K562 (cell line): ENCODE results near the gene QRICH1. TPM values are rescaled to one million over a fixed set of nuclear protein-coding genes. Genes with fewer than 3 reads are reported as not detected.
A peak's percentile ranks its signal among the peaks of the same experiment; 100 is the strongest.

Source experiments
- ATAC-seq: fragments of 200-7000 bp; cut with Tn5 transposase; 3 replicates; pipeline ENCODE4 v1.9.1; 2020; ENCODE audit warnings: moderate library complexity
- BruUV-seq: library from RNA; stranded (reverse); fragments of 400-500 nt; replicated peaks from 2 replicates; lab custom pipeline; 2021; lab: Mats Ljungman, UMichigan
- CTCF ChIA-PET: fragments of 300-600 bp; formaldehyde crosslinking; extraction: SDS; loops from one replicate; lab custom pipeline; 2021; ENCODE audit warnings: low intra/inter-chr PET ratio; lab: Yijun Ruan, JAX
- POLR2A ChIA-PET: fragments of 300-600, 350-650 bp; sonication (Branson Sonifier 250); formaldehyde crosslinking; extraction: SDS; loops from one replicate; lab custom pipeline; 2021; ENCODE audit warnings: antibody characterized with exemption, inconsistent platforms; lab: Yijun Ruan, JAX
- DNase-seq, 4 experiments: peaks; one replicate each; pipeline versions ENCODE4 v3.0.0 to v3.0.0-alpha.2; 2011 to 2018; ENCODE audit warnings: low spot score in 3 of 4, mixed read lengths in 3 of 4; ENCODE audit errors: extremely low read depth in 1 of 4
- FAIRE-seq: peaks from 2 replicates; lab custom pipeline; 2011; peaks lifted over from hg19 to GRCh38; lab: Jason Lieb, UNC
- H2AFZ ChIP-seq: 2 replicates; pipeline ENCODE4 v1.6.0; 2011; ENCODE audit warnings: low read depth, low read length, control low read depth, inconsistent platforms
- H3K27ac ChIP-seq: fragments of 200-600 bp; 3 replicates; pipeline ENCODE4 v1.8.0; 2011; ENCODE audit warnings: low read depth, mild to moderate bottlenecking, control low read depth, inconsistent platforms, low read length, moderate library complexity, mixed read lengths; ENCODE audit errors: extremely low read depth
- H3K27me3 ChIP-seq, 2 experiments: fragments of 300-600 bp in 1 of 2; 2 replicates in 1 of 2; 3 replicates in 1 of 2; pipeline versions ENCODE4 v1.6.0 to v1.8.0; 2011; ENCODE audit warnings: inconsistent platforms in 2 of 2, low read length in 2 of 2, mild to moderate bottlenecking in 1 of 2, mixed read lengths in 1 of 2, moderate library complexity in 1 of 2; ENCODE audit not compliant: control insufficient read depth in 2 of 2, insufficient read depth in 2 of 2
- H3K36me3 ChIP-seq: fragments of 300-600 bp; 3 replicates; pipeline ENCODE4 v1.8.0; 2011; ENCODE audit warnings: mild to moderate bottlenecking, low read length, inconsistent platforms; ENCODE audit not compliant: control insufficient read depth, insufficient read depth
- H3K4me1 ChIP-seq, 2 experiments: fragments of 200-600 bp in 1 of 2; replicated peaks in 1 of 2; 2 replicates in 1 of 2; 3 replicates in 1 of 2; pipeline versions ENCODE4 v1.5.1 to v1.8.0; 2011; ENCODE audit warnings: inconsistent platforms in 2 of 2, low read length in 2 of 2, mild to moderate bottlenecking in 1 of 2, mixed read lengths in 1 of 2, moderate library complexity in 1 of 2; ENCODE audit not compliant: control insufficient read depth in 2 of 2, insufficient read depth in 2 of 2
- H3K4me2 ChIP-seq: 2 replicates; pipeline ENCODE4 v1.6.1; 2011; ENCODE audit warnings: low read length, control low read depth, inconsistent platforms, mixed read lengths; ENCODE audit not compliant: insufficient read depth
- H3K4me3 ChIP-seq: fragments of 200-600 bp; sonication (generic), shearing (Covaris generic); 2 replicates; pipeline ENCODE4 v1.5.1; 2016; ENCODE audit warnings: control low read depth, inconsistent platforms
- H3K79me2 ChIP-seq: fragments of 200-600 bp; 3 replicates; pipeline ENCODE4 v1.8.0; 2011; ENCODE audit warnings: low read length, inconsistent platforms; ENCODE audit not compliant: control insufficient read depth, insufficient read depth
- H3K9ac ChIP-seq, 2 experiments: 2 replicates each; pipeline versions ENCODE4 v1.6.0 to v1.6.1; 2011; ENCODE audit warnings: low read depth in 2 of 2, low read length in 2 of 2, control low read depth in 1 of 2, inconsistent platforms in 1 of 2, mild to moderate bottlenecking in 1 of 2, mixed read lengths in 1 of 2; ENCODE audit not compliant: insufficient read depth in 1 of 2
- H3K9me1 ChIP-seq: one replicate; pipeline ENCODE4 v1.6.0; 2011; ENCODE audit warnings: inconsistent platforms, mild to moderate bottlenecking, low read length, moderate library complexity; ENCODE audit not compliant: control insufficient read depth, insufficient read depth
- H3K9me3 ChIP-seq: replicated peaks from 2 replicates; pipeline ENCODE4 v1.5.1; 2011; ENCODE audit warnings: low read depth, low read length, inconsistent platforms; ENCODE audit not compliant: control insufficient read depth, insufficient read depth
- H4K20me1 ChIP-seq: replicated peaks from 2 replicates; pipeline ENCODE4 v1.6.1; 2011; ENCODE audit warnings: low read length, inconsistent platforms, mixed read lengths; ENCODE audit not compliant: control insufficient read depth, insufficient read depth
- CREM ChIP-seq: IDR thresholded peaks from 2 replicates; pipeline ENCODE4 v1.6.1; 2014; ENCODE audit warnings: antibody characterized with exemption, low read depth
- TSC22D4 ChIP-seq: fragments of 450-650 bp; IDR thresholded peaks from 2 replicates; pipeline ENCODE4 v1.6.1; 2016; ENCODE audit warnings: missing genetic modification characterization, missing biosample characterization, control low read depth
- ZNF780A ChIP-seq: fragments of 250-450 bp; sonication (Bioruptor Pico); IDR thresholded peaks from 2 replicates; pipeline ENCODE4 v1.5.0; 2021; ENCODE audit warnings: mild to moderate bottlenecking
- WGBS: fragments of 100-300 bp; shearing (Covaris generic); methylation state at CpG from one replicate; pipeline ENCODE4 v1.1.6; 2016; ENCODE audit warnings: low coverage, mixed read lengths; ENCODE audit not compliant: insufficient coverage; ENCODE audit errors: missing lambda C conversion rate; 5-methylcytosine and 5-hydroxymethylcytosine counted together
- in situ Hi-C: fragments of 300-500 bp; cut with MboI; formaldehyde crosslinking; loops from 4 replicates; pipeline ENCODE4 v1.15.0; 2018; ENCODE audit warnings: inconsistent platforms, mixed read lengths
- intact Hi-C: fragments of 100-400 bp; cut with micrococcal nuclease; formaldehyde crosslinking; loops from 2 replicates; pipeline ENCODE4 v1.14.2; 2022
- polyA plus RNA-seq, 8 experiments: library from polyadenylated mRNA; depleted of rRNA in 4 of 8; stranded (reverse) in 5 of 8; unstranded in 3 of 8; fragments of >200 nt; fragmentation: Nextera tagmentation in 2 of 8; fragmentation: Illumina TruSeq in 1 of 8; extraction: Ambion mirVana in 2 of 8; extraction: Trizol in 1 of 8; gene quantifications; 2 replicates each; pipeline versions ENCODE4 v1.2.1 to v1.2.3, GENCODE V29; 2011 to 2014; ENCODE audit warnings: inconsistent platforms in 1 of 8, missing spikeins in 1 of 8
- total RNA-seq, 7 experiments: library from RNA; depleted of rRNA in 6 of 7; stranded (reverse); fragments of >200 nt in 6 of 7; fragmentation: Illumina TruSeq in 2 of 7; extraction: Trizol in 2 of 7; gene quantifications; 2 replicates each; pipeline versions ENCODE4 v1.2.1 to v1.2.3, GENCODE V29; 2011 to 2021; ENCODE audit warnings: low replicate concordance in 1 of 7
- TF ChIP-seq, protein P1 (sequence below): fragments of 200-600 bp; sonication (generic); IDR thresholded peaks from one replicate; pipeline ENCODE4 v1.6.1; 2012; ENCODE audit warnings: mild to moderate bottlenecking, low read depth, low read length, inconsistent platforms
- TF ChIP-seq, protein P2 (sequence below), 3 experiments: fragments of 200-800 bp in 1 of 3; sonication (Bioruptor generic) in 1 of 3; sonication (generic) in 1 of 3; formaldehyde crosslinking in 1 of 3; IDR thresholded peaks; 2 replicates each; pipeline versions ENCODE4 v1.6.1 to v1.8.0; 2016 to 2022; ENCODE audit warnings: mild to moderate bottlenecking in 2 of 3, missing compliant biosample characterization in 2 of 3, missing genetic modification characterization in 2 of 3, missing genetic modification reagents in 1 of 3

Gene QRICH1
- total and polyA plus RNA-seq, 9 of the 15 experiments (the other 6 are each of a cell fraction or from before 2014, with no cell fraction given): 20.1 to 99.2 (median 56.7) TPM

DNA sequence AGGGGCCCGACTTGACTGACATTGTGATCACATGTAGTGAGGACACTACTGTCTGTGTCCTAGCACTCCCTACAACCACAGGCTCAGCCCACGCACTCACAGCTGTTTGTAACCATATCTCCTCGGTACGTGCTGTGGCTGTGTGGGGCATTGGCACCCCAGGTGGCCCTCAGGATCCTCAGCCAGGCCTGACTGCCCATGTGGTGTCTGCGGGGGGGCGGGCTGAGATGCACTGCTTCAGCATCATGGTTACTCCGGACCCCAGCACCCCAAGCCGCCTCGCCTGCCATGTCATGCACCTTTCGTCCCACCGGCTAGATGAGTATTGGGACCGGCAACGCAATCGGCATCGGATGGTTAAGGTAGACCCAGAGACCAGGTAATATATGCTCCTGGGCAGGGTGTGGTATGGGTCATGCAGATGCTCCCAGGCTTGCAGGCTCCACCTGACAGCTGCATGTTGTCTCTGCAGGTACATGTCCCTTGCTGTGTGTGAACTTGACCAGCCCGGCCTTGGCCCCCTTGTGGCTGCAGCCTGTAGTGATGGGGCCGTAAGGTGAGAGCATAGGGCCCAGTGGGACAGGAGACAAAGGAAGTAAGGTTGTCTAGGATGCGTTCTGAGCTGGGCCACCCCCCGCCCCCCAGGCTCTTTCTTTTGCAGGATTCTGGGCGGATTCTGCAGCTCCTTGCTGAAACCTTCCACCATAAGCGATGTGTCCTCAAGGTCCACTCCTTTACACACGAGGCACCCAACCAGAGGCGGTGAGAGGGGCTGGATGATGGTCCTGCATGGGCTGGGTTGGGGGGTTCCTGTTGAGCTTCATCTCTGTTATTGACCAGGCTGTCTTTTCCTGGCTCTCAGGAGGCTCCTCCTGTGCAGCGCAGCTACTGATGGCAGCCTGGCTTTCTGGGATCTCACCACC is 79.9 kb downstream of the QRICH1 start:
- WGBS: 85% methylated on average over 19 of the region's 24 CpGs
- peak in 3 of 4 experiments; percentile 20 to 68 (median 47) for DNase-seq
- TF ChIP-seq, protein P1, sequence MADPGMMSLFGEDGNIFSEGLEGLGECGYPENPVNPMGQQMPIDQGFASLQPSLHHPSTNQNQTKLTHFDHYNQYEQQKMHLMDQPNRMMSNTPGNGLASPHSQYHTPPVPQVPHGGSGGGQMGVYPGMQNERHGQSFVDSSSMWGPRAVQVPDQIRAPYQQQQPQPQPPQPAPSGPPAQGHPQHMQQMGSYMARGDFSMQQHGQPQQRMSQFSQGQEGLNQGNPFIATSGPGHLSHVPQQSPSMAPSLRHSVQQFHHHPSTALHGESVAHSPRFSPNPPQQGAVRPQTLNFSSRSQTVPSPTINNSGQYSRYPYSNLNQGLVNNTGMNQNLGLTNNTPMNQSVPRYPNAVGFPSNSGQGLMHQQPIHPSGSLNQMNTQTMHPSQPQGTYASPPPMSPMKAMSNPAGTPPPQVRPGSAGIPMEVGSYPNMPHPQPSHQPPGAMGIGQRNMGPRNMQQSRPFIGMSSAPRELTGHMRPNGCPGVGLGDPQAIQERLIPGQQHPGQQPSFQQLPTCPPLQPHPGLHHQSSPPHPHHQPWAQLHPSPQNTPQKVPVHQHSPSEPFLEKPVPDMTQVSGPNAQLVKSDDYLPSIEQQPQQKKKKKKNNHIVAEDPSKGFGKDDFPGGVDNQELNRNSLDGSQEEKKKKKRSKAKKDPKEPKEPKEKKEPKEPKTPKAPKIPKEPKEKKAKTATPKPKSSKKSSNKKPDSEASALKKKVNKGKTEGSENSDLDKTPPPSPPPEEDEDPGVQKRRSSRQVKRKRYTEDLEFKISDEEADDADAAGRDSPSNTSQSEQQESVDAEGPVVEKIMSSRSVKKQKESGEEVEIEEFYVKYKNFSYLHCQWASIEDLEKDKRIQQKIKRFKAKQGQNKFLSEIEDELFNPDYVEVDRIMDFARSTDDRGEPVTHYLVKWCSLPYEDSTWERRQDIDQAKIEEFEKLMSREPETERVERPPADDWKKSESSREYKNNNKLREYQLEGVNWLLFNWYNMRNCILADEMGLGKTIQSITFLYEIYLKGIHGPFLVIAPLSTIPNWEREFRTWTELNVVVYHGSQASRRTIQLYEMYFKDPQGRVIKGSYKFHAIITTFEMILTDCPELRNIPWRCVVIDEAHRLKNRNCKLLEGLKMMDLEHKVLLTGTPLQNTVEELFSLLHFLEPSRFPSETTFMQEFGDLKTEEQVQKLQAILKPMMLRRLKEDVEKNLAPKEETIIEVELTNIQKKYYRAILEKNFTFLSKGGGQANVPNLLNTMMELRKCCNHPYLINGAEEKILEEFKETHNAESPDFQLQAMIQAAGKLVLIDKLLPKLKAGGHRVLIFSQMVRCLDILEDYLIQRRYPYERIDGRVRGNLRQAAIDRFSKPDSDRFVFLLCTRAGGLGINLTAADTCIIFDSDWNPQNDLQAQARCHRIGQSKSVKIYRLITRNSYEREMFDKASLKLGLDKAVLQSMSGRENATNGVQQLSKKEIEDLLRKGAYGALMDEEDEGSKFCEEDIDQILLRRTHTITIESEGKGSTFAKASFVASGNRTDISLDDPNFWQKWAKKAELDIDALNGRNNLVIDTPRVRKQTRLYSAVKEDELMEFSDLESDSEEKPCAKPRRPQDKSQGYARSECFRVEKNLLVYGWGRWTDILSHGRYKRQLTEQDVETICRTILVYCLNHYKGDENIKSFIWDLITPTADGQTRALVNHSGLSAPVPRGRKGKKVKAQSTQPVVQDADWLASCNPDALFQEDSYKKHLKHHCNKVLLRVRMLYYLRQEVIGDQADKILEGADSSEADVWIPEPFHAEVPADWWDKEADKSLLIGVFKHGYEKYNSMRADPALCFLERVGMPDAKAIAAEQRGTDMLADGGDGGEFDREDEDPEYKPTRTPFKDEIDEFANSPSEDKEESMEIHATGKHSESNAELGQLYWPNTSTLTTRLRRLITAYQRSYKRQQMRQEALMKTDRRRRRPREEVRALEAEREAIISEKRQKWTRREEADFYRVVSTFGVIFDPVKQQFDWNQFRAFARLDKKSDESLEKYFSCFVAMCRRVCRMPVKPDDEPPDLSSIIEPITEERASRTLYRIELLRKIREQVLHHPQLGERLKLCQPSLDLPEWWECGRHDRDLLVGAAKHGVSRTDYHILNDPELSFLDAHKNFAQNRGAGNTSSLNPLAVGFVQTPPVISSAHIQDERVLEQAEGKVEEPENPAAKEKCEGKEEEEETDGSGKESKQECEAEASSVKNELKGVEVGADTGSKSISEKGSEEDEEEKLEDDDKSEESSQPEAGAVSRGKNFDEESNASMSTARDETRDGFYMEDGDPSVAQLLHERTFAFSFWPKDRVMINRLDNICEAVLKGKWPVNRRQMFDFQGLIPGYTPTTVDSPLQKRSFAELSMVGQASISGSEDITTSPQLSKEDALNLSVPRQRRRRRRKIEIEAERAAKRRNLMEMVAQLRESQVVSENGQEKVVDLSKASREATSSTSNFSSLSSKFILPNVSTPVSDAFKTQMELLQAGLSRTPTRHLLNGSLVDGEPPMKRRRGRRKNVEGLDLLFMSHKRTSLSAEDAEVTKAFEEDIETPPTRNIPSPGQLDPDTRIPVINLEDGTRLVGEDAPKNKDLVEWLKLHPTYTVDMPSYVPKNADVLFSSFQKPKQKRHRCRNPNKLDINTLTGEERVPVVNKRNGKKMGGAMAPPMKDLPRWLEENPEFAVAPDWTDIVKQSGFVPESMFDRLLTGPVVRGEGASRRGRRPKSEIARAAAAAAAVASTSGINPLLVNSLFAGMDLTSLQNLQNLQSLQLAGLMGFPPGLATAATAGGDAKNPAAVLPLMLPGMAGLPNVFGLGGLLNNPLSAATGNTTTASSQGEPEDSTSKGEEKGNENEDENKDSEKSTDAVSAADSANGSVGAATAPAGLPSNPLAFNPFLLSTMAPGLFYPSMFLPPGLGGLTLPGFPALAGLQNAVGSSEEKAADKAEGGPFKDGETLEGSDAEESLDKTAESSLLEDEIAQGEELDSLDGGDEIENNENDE: no peak
- TF ChIP-seq CREM: 0 out of 2 replicates have a peak, but pooled peaks have one; percentile 29
- TF ChIP-seq, protein P2, sequence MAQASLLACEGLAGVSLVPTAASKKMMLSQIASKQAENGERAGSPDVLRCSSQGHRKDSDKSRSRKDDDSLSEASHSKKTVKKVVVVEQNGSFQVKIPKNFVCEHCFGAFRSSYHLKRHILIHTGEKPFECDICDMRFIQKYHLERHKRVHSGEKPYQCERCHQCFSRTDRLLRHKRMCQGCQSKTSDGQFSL (CRISPR knock-in tag; IDR thresholded peaks at IDR 0.05): 0 out of 2 replicates have a peak, but pooled peaks have one; percentile 30
- TF ChIP-seq, protein P2 (tag; IDR thresholded peaks at IDR 0.05): no peak
- no peak for TF ChIP-seq ZNF780A
- TF ChIP-seq TSC22D4 (tag): no peak

More for the DNA sequence above, 79.9 kb downstream of the QRICH1 start:
- Histone ChIP-seq H3K4me1 (peaks cover 8 to 34% of the 10 kb centered on the region in 2 experiments; a peak in 4 of 5 replicates), H3K27me3 (no peaks in the 10 kb centered on the region), H4K20me1 (peaks cover 20% of the 10 kb centered on the region; the same call in 1 of the 2 replicates), H3K36me3 (peaks cover 55% of the 10 kb centered on the region; the same call in 2 of the 3 replicates), H3K9me3 (no peaks in the 10 kb centered on the region), H3K4me3 (no peak overlapping the region), H3K4me2 (no peak overlapping the region), H2AFZ (no peak overlapping the region), H3K27ac (no peak overlapping the region), H3K79me2 (peaks cover 46% of the 10 kb centered on the region), H3K9ac (peak overlapping the region in 1 of 2 experiments; percentile 28; a peak in 1 of 4 replicates), H3K9me1 (peaks cover 8% of the 10 kb centered on the region)
- ChIA-PET CTCF (interaction anchor here (0.5 kb wide), 1 partner anchor 658 kb away, joined by 7 read pairs; no protein-coding TSS in a partner anchor), POLR2A (interaction anchor here (0.5 to 1.1 kb wide), 5 partner anchors 8 to 78 kb away, joined by 3 to 7 read pairs (median 4); partner anchors contain the start of genes IMPDH2 and NDUFAF3)
- intact Hi-C loops (loop anchor here (2.0 kb wide), 1 partner anchor 25 kb away; no protein-coding TSS in a partner anchor), in situ Hi-C loops (no loop called here)
- peak; percentile 61 for ATAC-seq
- BruUV-seq: no TSS peak
- peak; percentile 66 for FAIRE-seq
